ENCODE results near the gene ZNF516.
"Not testable (repeated sequence)": the region's sequence is repeated elsewhere in the genome, so short reads cannot be mapped to it uniquely, and the experiment has no call there.

DNA sequence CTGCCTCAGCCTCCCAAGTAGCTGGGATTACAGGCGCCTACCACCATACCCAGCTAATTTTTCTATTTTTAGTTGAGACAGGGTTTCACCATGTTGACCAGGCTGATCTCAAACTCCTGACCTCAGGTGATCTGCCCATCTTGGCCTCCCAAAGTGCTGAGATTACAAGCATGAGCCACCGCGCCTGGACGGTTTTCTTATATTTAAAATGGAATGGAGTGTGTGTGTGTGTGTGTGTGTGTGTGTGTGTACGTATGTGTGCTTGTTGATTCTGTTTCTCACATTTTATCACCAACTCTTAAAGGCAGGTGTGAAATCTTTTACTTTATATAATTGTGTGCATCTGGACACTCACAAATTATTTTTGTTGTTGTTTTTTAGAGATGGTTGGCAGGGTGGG is 41.6 kb upstream of the ZNF516 start:
- not testable (repeated sequence) for TF ChIP-seq CTCF (IDR thresholded peaks at IDR 0.05; ENCODE audit: low read length); EZH2 (IDR thresholded peaks at IDR 0.05; ENCODE audit: borderline replicate concordance, low read length)

Measured in OCI-LY1 (cell line).